Ovary (tissue), 9 donors: ENCODE measurements around the gene GPC6. TPM values are rescaled to one million over a fixed set of nuclear protein-coding genes. Genes with fewer than 3 reads are reported as not detected.

ENCODE experiments used
- DNase-seq, 5 donors: peaks; one replicate each; pipeline ENCODE4 v3.0.0-alpha.2; 2019 to 2020
- H3K27ac ChIP-seq, 2 donors: fragments of 200-600 bp; one replicate each; pipeline versions ENCODE4 v1.5.1 to v1.8.0; 2019 to 2022
- H3K27me3 ChIP-seq: fragments of 200-600 bp; one replicate; pipeline ENCODE4 v1.8.0; 2022
- H3K36me3 ChIP-seq: fragments of 200-600 bp; sonication (generic); one replicate; pipeline ENCODE4 v1.5.1; 2019
- H3K4me1 ChIP-seq: one replicate; pipeline ENCODE4 v1.8.1; 2013; ENCODE audit warnings: mild to moderate bottlenecking, moderate library complexity; ENCODE audit not compliant: insufficient read depth
- H3K4me3 ChIP-seq: fragments of 200-600 bp; sonication (generic); one replicate; pipeline ENCODE4 v1.5.1; 2017
- H3K9me3 ChIP-seq, 2 donors: fragments of 200-600 bp in 1 of 2; sonication (generic) in 1 of 2; one replicate each; pipeline versions ENCODE4 v1.5.1 to v1.8.1; 2013 to 2019; ENCODE audit warnings: mild to moderate bottlenecking in 1 of 2, moderate library complexity in 1 of 2
- EP300 ChIP-seq: sonication (generic); formaldehyde crosslinking; IDR thresholded peaks from one replicate; pipeline ENCODE4 v1.6.1; 2017; ENCODE audit warnings: antibody characterized with exemption
- POLR2A ChIP-seq: fragments of 450-650 bp; IDR thresholded peaks from one replicate; pipeline ENCODE4 v1.6.1; 2017; ENCODE audit warnings: antibody characterized with exemption, mild to moderate bottlenecking, moderate library complexity
- WGBS, 3 donors: extraction: QIAGEN DNeasy Blood & Tissue Kit in 1 of 3; methylation state at CpG; one replicate each; pipeline versions ENCODE4 v1.1.5 to v1.1.7; 2013 to 2017; 5-methylcytosine and 5-hydroxymethylcytosine counted together
- intact Hi-C, 4 donors: fragments of 100-400 bp; cut with DNase I; formaldehyde crosslinking; loops; one replicate each; pipeline versions ENCODE4 v1.11.0 to v1.15.1; 2022 to 2023
- polyA plus RNA-seq, 2 donors: library from polyadenylated mRNA; stranded (reverse); fragments of 200-250 nt in 1 of 2; fragments of 350-450 nt in 1 of 2; fragmentation: Illumina TruSeq in 1 of 2; extraction: RNeasy Lipid Tissue Mini Kit (QIAGEN cat#74804) in 1 of 2; gene quantifications; one replicate each; pipeline ENCODE4 v1.2.3, GENCODE V29; 2013 to 2014
- total RNA-seq, 7 donors: library from RNA; depleted of rRNA in 2 of 7; stranded (reverse); fragments of >200 nt in 2 of 7; fragmentation: NEBNext Ultra II Directional in 3 of 7; extraction: Animal tissue kit (Norgen Biotek cat#: 25700) in 3 of 7; gene quantifications; one replicate each; pipeline versions ENCODE4 v1.1.0 to v1.2.4, GENCODE V29; 2016 to 2023
- TF ChIP-seq, protein P1 (sequence below), 3 donors: fragments of 450-650 bp in 2 of 3; fragments of 200-600 bp in 1 of 3; IDR thresholded peaks; one replicate each; pipeline versions ENCODE4 v1.5.1 to v1.8.0; 2016 to 2022; ENCODE audit warnings: antibody characterized with exemption in 3 of 3, mild to moderate bottlenecking in 1 of 3
- donor health status: DM: no; HTN: no; CAD: no; lungs with moderate emphysema.
- donor health status: DM: no; HTN: no; CAD: no.
- donor health status: Bipolar disorder and iron deficiency.
- donor health status: DM: yes; HTN: yes; CAD: no.
- donor health status: DM: no; HTN: no; CAD: no.
- donor health status: DM: yes; HTN: yes; CAD: no.

The GPC6 gene
- total and polyA plus RNA-seq, 9 donors = 4.3 to 22.3 (median 17.9) TPM

DNA sequence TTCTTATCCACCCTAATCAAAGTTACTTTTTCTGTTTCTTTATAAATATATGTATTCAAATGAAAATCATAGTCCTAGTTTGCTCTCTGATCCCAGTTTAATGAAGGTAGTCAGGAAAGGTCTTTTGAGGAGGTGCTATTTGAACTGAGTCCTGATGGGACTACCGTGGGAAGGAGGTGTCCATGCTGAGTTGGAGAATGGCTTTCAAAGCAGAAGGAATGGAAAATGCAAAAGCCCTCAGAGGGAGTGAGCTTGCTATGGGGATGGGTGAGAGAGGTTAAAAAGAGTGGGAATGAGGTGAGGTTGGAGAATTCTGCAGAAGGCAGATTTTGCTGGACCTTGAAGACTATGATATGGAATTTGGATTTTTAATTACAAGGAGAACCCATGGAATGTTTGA lies 193.6 kb downstream of the GPC6 start:
- no peak for TF ChIP-seq POLR2A
- no peak for DNase-seq
- Histone ChIP-seq H3K36me3 (no peaks in the 10 kb centered on the region), H3K4me3 (no peak overlapping the region), H3K4me1 (no peaks in the 10 kb centered on the region), H3K9me3 (no peaks in the 10 kb centered on the region), H3K27ac (no peak overlapping the region), H3K27me3 (peaks cover 7% of the 10 kb centered on the region)
- WGBS, 3 donors = 67 to 77% (median 76%) methylated on average over 1 of the region's 1 CpG
- intact Hi-C loops = no loop called here

DNA sequence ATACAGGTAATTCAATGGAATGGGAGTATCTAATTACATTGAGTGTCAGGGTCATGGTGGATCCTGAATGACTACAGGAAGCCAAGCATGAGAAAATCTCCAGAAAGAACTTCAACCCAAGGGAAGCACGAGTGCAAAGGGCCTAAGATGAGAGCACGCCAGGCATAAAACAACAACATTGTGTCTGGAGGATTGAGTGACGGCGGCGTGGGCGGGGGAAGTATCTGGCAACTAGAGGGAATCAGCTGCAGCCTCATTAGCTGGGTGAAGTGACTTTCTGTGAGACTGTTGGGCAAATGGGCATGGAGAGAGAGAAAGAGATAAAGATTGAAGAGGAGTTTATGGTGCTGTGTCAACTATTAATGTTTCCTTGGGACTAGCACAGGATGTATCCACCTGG lies 194.3 kb downstream of the GPC6 start:
- no peak overlapping the region for H3K4me3 ChIP-seq
- H3K36me3 ChIP-seq = no peaks in the 10 kb centered on the region
- H3K27ac ChIP-seq = no peak overlapping the region
- 93 to 98% (median 96%) methylated on average over 6 of the region's 6 CpGs for WGBS, 3 donors
- H3K9me3 ChIP-seq = no peaks in the 10 kb centered on the region
- no peak for DNase-seq
- intact Hi-C loops = no loop called here
- no peaks in the 10 kb centered on the region for H3K4me1 ChIP-seq
- TF ChIP-seq, protein P1, sequence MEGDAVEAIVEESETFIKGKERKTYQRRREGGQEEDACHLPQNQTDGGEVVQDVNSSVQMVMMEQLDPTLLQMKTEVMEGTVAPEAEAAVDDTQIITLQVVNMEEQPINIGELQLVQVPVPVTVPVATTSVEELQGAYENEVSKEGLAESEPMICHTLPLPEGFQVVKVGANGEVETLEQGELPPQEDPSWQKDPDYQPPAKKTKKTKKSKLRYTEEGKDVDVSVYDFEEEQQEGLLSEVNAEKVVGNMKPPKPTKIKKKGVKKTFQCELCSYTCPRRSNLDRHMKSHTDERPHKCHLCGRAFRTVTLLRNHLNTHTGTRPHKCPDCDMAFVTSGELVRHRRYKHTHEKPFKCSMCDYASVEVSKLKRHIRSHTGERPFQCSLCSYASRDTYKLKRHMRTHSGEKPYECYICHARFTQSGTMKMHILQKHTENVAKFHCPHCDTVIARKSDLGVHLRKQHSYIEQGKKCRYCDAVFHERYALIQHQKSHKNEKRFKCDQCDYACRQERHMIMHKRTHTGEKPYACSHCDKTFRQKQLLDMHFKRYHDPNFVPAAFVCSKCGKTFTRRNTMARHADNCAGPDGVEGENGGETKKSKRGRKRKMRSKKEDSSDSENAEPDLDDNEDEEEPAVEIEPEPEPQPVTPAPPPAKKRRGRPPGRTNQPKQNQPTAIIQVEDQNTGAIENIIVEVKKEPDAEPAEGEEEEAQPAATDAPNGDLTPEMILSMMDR (IDR thresholded peaks at IDR 0.05) = no peak
- TF ChIP-seq POLR2A (no peak), EP300 (no peak)
- H3K27me3 ChIP-seq = peaks cover 7% of the 10 kb centered on the region

DNA sequence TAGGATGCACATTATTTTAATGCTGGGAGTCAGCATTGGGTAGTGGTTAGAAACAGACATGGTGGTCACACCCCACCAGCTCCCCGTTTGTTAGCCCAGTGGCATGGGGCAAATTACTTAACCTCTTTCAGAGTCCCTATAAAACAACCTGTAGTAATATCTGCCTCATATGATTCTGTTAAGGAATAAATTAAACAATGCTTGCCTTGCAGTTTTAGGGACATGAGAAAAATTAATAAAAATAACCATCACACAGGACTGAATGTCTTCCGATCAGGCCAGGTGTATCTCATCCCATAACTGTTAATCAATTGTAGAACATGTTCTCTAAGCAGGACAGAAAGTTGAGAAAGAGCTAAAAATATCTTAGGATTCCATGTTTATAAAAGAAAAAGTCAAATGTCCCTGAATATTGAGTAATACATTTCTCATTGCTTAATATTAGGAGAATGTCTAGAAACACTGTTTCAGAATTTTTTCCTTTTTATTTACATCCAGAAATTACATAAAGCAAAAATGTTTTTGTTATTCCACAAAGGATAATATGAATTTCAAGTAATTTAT lies 196.5 kb downstream of the GPC6 start:
- TF ChIP-seq POLR2A (no peak), EP300 (no peak)
- TF ChIP-seq, protein P1 (IDR thresholded peaks at IDR 0.05) = no peak
- WGBS, 3 donors = 34 to 51% (median 37%) methylated on average over 2 of the region's 2 CpGs
- DNase-seq = no peak
- Histone ChIP-seq H3K27ac (no peak overlapping the region), H3K36me3 (no peaks in the 10 kb centered on the region), H3K9me3 (no peaks in the 10 kb centered on the region), H3K4me1 (no peaks in the 10 kb centered on the region), H3K27me3 (peaks cover 4% of the 10 kb centered on the region), H3K4me3 (no peak overlapping the region)
- intact Hi-C loops = no loop called here

DNA sequence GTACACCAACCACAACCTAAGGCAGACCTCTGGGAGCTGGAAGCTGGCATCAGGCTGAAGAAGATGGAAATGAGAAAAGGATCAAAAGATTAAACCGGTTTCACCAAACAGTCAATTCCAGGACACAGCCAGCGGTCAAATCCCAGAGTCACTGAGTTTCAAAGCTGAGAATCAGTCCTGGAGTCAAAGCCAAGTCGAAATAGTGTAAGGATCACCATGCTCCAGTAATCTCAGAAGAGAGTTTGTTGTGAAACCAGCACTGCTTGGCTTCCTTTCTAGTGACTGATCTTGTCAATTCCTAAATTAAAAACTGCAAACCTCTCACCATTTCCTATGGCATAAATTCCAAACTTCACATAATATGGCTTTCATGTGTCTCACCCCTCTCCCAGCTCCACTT lies 198.8 kb downstream of the GPC6 start:
- TF ChIP-seq EP300 (no peak), POLR2A (no peak)
- TF ChIP-seq, protein P1 (IDR thresholded peaks at IDR 0.05) = no peak
- Histone ChIP-seq H3K4me1 (no peaks in the 10 kb centered on the region), H3K9me3 (no peaks in the 10 kb centered on the region), H3K36me3 (no peaks in the 10 kb centered on the region), H3K4me3 (no peak overlapping the region), H3K27me3 (no peaks in the 10 kb centered on the region), H3K27ac (no peak overlapping the region)
- 91 to 94% (median 93%) methylated on average over 3 of the region's 3 CpGs for WGBS, 3 donors
- no peak for DNase-seq
- intact Hi-C loops = no loop called here

DNA sequence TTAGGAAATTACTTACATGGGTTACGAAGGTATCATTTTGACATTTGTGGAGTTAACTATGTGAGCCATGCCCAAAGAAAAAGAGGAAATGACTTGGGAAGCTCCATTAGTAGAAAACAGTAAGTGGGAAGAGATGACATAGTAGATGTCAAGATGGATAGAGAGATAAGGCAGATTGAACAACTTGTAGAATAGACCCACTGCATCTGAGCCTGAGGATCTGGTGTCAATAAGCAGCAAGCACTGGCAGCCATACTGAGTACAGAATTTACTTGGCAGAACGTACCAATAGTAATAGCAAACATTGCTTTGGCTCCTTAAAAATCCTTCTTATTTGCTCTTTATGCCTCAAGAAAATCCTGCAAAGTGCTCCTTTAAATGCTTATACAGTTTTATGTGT lies 203.8 kb downstream of the GPC6 start:
- no peaks in the 10 kb centered on the region for H3K36me3 ChIP-seq
- H3K27ac ChIP-seq = no peak overlapping the region
- intact Hi-C loops = no loop called here
- no peak for DNase-seq
- no peaks in the 10 kb centered on the region for H3K9me3 ChIP-seq
- no peak overlapping the region for H3K4me3 ChIP-seq
- H3K4me1 ChIP-seq = no peaks in the 10 kb centered on the region
- no peaks in the 10 kb centered on the region for H3K27me3 ChIP-seq
- TF ChIP-seq, protein P1 (IDR thresholded peaks at IDR 0.05) = no peak
- no peak for TF ChIP-seq EP300
- no peak for TF ChIP-seq POLR2A
- WGBS, 3 donors = 83 to 93% (median 86%) methylated on average over 2 of the region's 2 CpGs
